Spinal cord (tissue), 10 donors: ENCODE data around the gene LRTM1. TPM values are rescaled to one million over a fixed set of nuclear protein-coding genes. Genes with fewer than 3 reads are reported as not detected.

Experiments used
- DNase-seq, 6 donors: peaks; one replicate each; pipeline versions ENCODE4 v3.0.0 to v3.0.0-alpha.2; 2013 to 2015; ENCODE audit warnings: low spot score in 6 of 6, low read depth in 4 of 6
- H3K27ac ChIP-seq: one replicate; pipeline ENCODE4 v1.5.1; 2013; ENCODE audit warnings: low read depth, low read length, control low read depth
- H3K27me3 ChIP-seq: one replicate; pipeline ENCODE4 v1.6.1; 2013; ENCODE audit warnings: low read length; ENCODE audit not compliant: control insufficient read depth, insufficient read depth
- H3K36me3 ChIP-seq: one replicate; pipeline ENCODE4 v1.6.1; 2013; ENCODE audit warnings: low read length; ENCODE audit not compliant: control insufficient read depth, insufficient read depth
- H3K4me1 ChIP-seq: one replicate; pipeline ENCODE4 v1.6.1; 2013; ENCODE audit warnings: low read length; ENCODE audit not compliant: control insufficient read depth, insufficient read depth
- H3K4me3 ChIP-seq: one replicate; pipeline ENCODE4 v1.5.1; 2013; ENCODE audit warnings: low read depth, low read length, control low read depth
- H3K9me3 ChIP-seq: one replicate; pipeline ENCODE4 v1.6.1; 2013; ENCODE audit warnings: low read length; ENCODE audit not compliant: control insufficient read depth, insufficient read depth
- WGBS: methylation state at CpG from one replicate; pipeline ENCODE4 v1.1.5; 2013; ENCODE audit warnings: missing lambda C conversion rate; ENCODE audit not compliant: insufficient coverage; 5-methylcytosine and 5-hydroxymethylcytosine counted together
- polyA plus RNA-seq, 2 donors: library from polyadenylated mRNA; unstranded; fragments of 120-200 nt; gene quantifications; one replicate each; pipeline ENCODE4 v1.2.1, GENCODE V29; 2013; ENCODE audit not compliant: insufficient read length in 2 of 2
- total RNA-seq, 2 donors: library from RNA; depleted of rRNA in 1 of 2; stranded (reverse); fragments of 120-200 nt in 1 of 2; fragments of >200 nt in 1 of 2; gene quantifications; one replicate each; pipeline versions ENCODE4 v1.2.3 to v1.2.4, GENCODE V29; 2013 to 2014
- donor health status: healthy.

Gene LRTM1
- total and polyA plus RNA-seq, 4 donors, result 0.17 to 0.44 TPM; not detected in 2

GRCh38 chr3:54950391-54951003, 22.6 kb upstream of the LRTM1 start:
- H3K27ac ChIP-seq, result no peak overlapping the region
- H3K27me3 ChIP-seq, result no peaks in the 10 kb centered on the region
- peak in 1 of 6 donors; percentile 26 for DNase-seq
- H3K4me1 ChIP-seq, result peaks cover 22% of the 10 kb centered on the region
- H3K36me3 ChIP-seq, result no peaks in the 10 kb centered on the region
- H3K4me3 ChIP-seq, result no peak overlapping the region
- 62% methylated on average over 6 of the region's 7 CpGs for WGBS
- no peaks in the 10 kb centered on the region for H3K9me3 ChIP-seq

- peak in 1 of 6 donors; percentile 84 for DNase-seq
- WGBS, result 65% methylated on average over 4 of the region's 4 CpGs
- peaks cover 22% of the 10 kb centered on the region for H3K4me1 ChIP-seq
- H3K9me3 ChIP-seq, result no peaks in the 10 kb centered on the region
- no peaks in the 10 kb centered on the region for H3K36me3 ChIP-seq
- H3K4me3 ChIP-seq, result no peak overlapping the region
- H3K27ac ChIP-seq, result no peak overlapping the region
- no peaks in the 10 kb centered on the region for H3K27me3 ChIP-seq
Observed at GRCh38 chr3:54949491-54950044, 21.7 kb upstream of the LRTM1 start.

- H3K4me3 ChIP-seq, result no peak overlapping the region
- 94% methylated on average over 3 of the region's 7 CpGs for WGBS
- H3K27me3 ChIP-seq, result no peaks in the 10 kb centered on the region
- no peaks in the 10 kb centered on the region for H3K36me3 ChIP-seq
- H3K27ac ChIP-seq, result no peak overlapping the region
- DNase-seq, result no peak
- H3K4me1 ChIP-seq, result peaks cover 4% of the 10 kb centered on the region
- H3K9me3 ChIP-seq, result no peaks in the 10 kb centered on the region
Observed at GRCh38 chr3:54941690-54942362, 14.0 kb upstream of the LRTM1 start.

GRCh38 chr3:54940971-54941370, 13.1 kb upstream of the LRTM1 start:
- H3K4me3 ChIP-seq, result no peak overlapping the region
- peaks cover 4% of the 10 kb centered on the region for H3K4me1 ChIP-seq
- H3K36me3 ChIP-seq, result no peaks in the 10 kb centered on the region
- no peaks in the 10 kb centered on the region for H3K27me3 ChIP-seq
- H3K9me3 ChIP-seq, result no peaks in the 10 kb centered on the region
- no CpG with 5 or more reads among the region's 2 CpGs for WGBS
- no peak overlapping the region for H3K27ac ChIP-seq
- DNase-seq, result no peak

DNA sequence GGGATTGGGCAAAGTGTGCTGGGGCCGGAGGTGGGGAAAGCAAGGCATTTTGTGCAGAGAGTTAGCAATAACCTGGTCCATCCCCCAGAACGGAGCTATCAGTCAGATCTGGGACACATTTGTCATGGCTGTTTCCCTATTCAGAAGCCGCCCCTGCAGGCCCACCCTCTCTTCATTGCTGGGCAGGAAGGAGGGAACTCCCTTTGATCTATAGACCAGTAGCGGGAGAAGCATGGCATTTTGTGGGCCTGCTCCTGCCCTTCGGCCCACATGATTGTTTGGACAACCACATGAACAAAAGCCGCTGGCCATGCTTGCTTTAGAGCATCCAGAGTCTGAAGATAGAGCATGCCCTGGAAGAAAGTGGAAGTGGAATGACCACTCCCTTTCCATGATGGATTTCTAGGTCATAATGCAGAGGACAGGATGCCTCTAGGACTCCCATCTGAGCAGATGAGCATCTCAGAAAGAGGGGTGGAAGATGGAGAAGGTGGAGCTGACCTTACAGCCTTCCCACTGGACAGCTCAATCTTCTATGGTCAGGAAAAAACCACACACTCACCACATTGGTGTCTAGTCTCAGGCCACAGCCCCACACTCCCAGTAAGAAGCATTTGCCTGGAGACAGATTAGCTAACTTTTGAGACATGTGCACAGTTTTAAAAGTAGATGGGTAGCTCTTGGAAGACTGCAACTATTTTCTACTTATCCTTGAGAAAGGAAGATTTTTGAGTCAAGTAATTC, 11.9 kb upstream of the LRTM1 start:
- no peak for DNase-seq
- WGBS, result 53% methylated on average over 6 of the region's 6 CpGs
- H3K27ac ChIP-seq, result no peak overlapping the region

DNA sequence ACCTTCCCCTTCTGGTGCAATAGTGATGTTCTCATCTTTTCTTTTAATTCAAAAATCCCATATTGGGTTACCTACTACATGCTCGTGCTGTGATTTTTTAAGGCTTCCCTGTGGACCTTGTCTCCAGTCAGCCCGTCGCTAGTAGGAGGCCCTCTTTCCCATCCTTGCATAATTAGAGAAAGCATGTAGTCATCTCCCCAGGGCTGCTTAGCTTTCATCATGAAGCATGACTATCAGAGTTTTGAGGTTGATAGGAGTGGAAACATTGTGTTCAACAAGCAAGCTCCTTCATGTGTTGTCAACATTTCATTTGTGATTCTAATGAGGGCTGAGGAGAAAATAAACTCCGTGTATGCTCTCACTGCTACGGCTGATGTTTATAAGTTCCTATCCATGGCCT, 8.7 kb upstream of the LRTM1 start:
- WGBS, result no CpG with 5 or more reads among the region's 5 CpGs
- H3K36me3 ChIP-seq, result no peaks in the 10 kb centered on the region
- no peak for DNase-seq

More for the DNA sequence above, 11.9 kb upstream of the LRTM1 start:
- no peaks in the 10 kb centered on the region for H3K27me3 ChIP-seq
- no peaks in the 10 kb centered on the region for H3K36me3 ChIP-seq
- H3K4me3 ChIP-seq, result no peak overlapping the region
- H3K9me3 ChIP-seq, result no peaks in the 10 kb centered on the region
- H3K4me1 ChIP-seq, result peaks cover 4% of the 10 kb centered on the region

GRCh38 chr3:54935869-54936268, 8.0 kb upstream of the LRTM1 start:
- Histone ChIP-seq H3K4me3 (no peak overlapping the region), H3K27ac (no peak overlapping the region), H3K9me3 (no peaks in the 10 kb centered on the region), H3K27me3 (no peaks in the 10 kb centered on the region), H3K4me1 (peaks cover 11% of the 10 kb centered on the region), H3K36me3 (no peaks in the 10 kb centered on the region)
- no peak for DNase-seq
- WGBS, result no CpG with 5 or more reads among the region's 3 CpGs

More for the DNA sequence above, 8.7 kb upstream of the LRTM1 start:
- no peaks in the 10 kb centered on the region for H3K27me3 ChIP-seq
- no peaks in the 10 kb centered on the region for H3K9me3 ChIP-seq
- no peak overlapping the region for H3K4me3 ChIP-seq
- no peak overlapping the region for H3K27ac ChIP-seq
- peaks cover 4% of the 10 kb centered on the region for H3K4me1 ChIP-seq

- Histone ChIP-seq H3K36me3 (no peaks in the 10 kb centered on the region), H3K9me3 (no peaks in the 10 kb centered on the region), H3K4me1 (peaks cover 8% of the 10 kb centered on the region), H3K27ac (no peak overlapping the region), H3K4me3 (no peak overlapping the region), H3K27me3 (no peaks in the 10 kb centered on the region)
- peak in 2 of 6 donors; percentile 38 to 68 for DNase-seq
- 17% methylated on average over 1 of the region's 4 CpGs for WGBS
Observed at GRCh38 chr3:54932606-54933005, 4.7 kb upstream of the LRTM1 start.

DNA sequence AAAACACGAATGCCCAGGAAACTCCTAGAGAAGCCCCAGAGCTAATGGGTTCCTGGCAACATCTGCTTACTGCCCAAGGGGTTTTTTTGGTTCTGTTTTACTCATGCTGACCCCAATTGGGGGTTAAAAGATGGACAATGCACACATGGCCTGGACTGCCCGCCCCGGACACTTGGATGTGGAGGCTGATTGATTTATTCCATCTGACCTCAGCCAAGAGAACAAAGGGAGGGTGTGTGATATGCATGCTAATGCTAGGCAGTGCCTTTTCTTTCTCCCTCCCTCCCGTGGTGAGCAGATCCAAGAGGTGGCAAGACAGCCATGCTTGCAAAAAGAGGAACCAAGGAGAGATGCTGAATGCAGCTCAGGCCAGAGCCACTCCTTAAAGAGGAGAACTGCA, 3.3 kb upstream of the LRTM1 start:
- no peaks in the 10 kb centered on the region for H3K36me3 ChIP-seq
- H3K4me3 ChIP-seq, result no peak overlapping the region
- H3K9me3 ChIP-seq, result no peaks in the 10 kb centered on the region
- 7% methylated on average over 3 of the region's 4 CpGs for WGBS
- peaks cover 8% of the 10 kb centered on the region for H3K4me1 ChIP-seq
- no peaks in the 10 kb centered on the region for H3K27me3 ChIP-seq
- DNase-seq, result peak in 4 of 6 donors; percentile 31 to 77 (median 60)
- no peak overlapping the region for H3K27ac ChIP-seq
